Measurements from ENCODE around the gene STK26.

- TF ChIP-seq CTCF (conservative IDR thresholded peaks at IDR 0.05; ENCODE audit: low read depth, low read length) (no peak), EZH2 (IDR thresholded peaks at IDR 0.05; ENCODE audit: low read length, unreplicated experiment) (no peak)
These were observed 97.8 kb downstream of the STK26 start for GRCh38 chrX:132120913-132121312.

Measured in PC-3 (cell line).